ENCODE measurements around the gene DUSP8. TPM values are rescaled to one million over a fixed set of nuclear protein-coding genes. Genes with fewer than 3 reads are reported as not detected.

DUSP8 gene
- total RNA-seq, 2 experiments from 2014 or later = 83.9 to 91.2 TPM

DNA sequence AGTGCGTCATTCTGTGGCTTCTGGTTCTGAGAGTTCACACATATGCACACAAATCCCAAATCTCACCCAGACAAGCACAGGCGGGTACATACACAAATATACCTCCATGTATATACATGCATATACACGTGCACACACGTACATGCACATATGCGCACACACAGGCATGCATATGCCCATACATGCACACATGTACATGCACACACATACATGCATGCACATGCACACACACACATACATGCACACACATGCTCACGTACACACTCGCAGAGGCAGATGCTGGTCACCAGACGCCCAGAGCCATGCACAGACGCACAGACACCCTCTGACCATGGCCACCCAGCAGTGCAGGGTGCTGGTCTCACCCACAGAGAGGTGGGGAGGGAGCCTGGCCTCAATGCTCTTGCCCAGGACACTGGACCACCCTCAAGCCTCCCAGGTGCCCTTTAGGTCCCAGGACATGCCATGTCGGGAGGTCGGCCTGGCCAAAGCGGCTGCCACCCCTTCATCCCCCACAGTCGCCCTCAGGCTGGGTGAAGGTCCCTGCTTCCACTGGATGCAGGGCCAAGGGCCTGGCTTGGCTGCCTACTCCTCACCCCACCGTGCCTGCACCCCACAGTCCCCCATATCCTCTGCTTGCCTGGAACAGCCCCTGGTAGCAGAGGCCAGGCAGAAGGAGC, 9.5 kb downstream of the DUSP8 start:
- ATAC-seq (ENCODE audit: poor library complexity) = no peak
- Mint-ChIP-seq H3K27ac (peak overlapping the region; percentile 35), H3K36me3 (ENCODE audit: low read depth) (peaks cover 13% of the 10 kb centered on the region)

DNA sequence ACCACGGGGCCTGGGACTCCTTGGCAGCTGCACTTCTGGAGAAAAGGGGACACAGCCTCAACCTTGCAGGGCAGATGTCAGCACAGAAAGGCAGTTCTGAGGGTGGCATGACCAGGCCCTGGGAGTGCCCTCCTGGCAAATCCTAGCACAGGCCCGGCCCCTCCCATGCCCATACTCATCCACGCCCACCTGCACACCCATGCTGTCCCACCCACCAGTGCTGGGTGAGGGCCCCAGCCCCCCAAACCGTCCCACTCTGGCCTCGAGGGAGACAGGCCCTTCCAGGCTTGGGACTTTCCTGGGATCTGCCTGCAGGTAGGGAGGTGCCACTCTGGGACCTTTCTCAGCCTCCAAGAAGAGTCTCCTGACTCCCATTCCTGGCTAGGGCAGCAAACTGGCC, 10.1 kb downstream of the DUSP8 start:
- Histone ChIP-seq H3K4me1 (ENCODE audit: insufficient read depth, low read length) (no peaks in the 10 kb centered on the region), H3K27me3 (ENCODE audit: control insufficient read depth in 1 of 2, insufficient read depth in 2 of 2, low read length in 2 of 2) (no peaks in the 10 kb centered on the region), H3K9me3 (ENCODE audit: control insufficient read depth in 1 of 2, insufficient read depth in 1 of 2, low read length in 2 of 2) (no peaks in the 10 kb centered on the region), H3K36me3 (ENCODE audit: insufficient read depth, low read length) (peaks cover 7% of the 10 kb centered on the region), H3K4me3 (ENCODE audit: low read length) (no peak overlapping the region), H3K27ac (ENCODE audit: low read depth in 1 of 2, low read length in 2 of 2) (no peak overlapping the region)
- intact Hi-C loops (cut with DNase I, micrococcal nuclease) = no loop called here
- peak overlapping the region; percentile 66 for H3K27ac Mint-ChIP-seq
- ChIA-PET POLR2A (no interaction called here), CTCF (no interaction called here)
- H3K27me3 Mint-ChIP-seq = peaks cover 9% of the 10 kb centered on the region
- ATAC-seq (ENCODE audit: poor library complexity) (no peak), DNase-seq (no peak)
- no peak overlapping the region for H3K4me3 Mint-ChIP-seq
- peaks cover 15% of the 10 kb centered on the region for H3K36me3 Mint-ChIP-seq (ENCODE audit: low read depth)
- TF ChIP-seq, protein P1, sequence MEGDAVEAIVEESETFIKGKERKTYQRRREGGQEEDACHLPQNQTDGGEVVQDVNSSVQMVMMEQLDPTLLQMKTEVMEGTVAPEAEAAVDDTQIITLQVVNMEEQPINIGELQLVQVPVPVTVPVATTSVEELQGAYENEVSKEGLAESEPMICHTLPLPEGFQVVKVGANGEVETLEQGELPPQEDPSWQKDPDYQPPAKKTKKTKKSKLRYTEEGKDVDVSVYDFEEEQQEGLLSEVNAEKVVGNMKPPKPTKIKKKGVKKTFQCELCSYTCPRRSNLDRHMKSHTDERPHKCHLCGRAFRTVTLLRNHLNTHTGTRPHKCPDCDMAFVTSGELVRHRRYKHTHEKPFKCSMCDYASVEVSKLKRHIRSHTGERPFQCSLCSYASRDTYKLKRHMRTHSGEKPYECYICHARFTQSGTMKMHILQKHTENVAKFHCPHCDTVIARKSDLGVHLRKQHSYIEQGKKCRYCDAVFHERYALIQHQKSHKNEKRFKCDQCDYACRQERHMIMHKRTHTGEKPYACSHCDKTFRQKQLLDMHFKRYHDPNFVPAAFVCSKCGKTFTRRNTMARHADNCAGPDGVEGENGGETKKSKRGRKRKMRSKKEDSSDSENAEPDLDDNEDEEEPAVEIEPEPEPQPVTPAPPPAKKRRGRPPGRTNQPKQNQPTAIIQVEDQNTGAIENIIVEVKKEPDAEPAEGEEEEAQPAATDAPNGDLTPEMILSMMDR (IDR thresholded peaks at IDR 0.05) = no peak
- no peaks in the 10 kb centered on the region for H3K9me3 Mint-ChIP-seq
- H3K4me1 Mint-ChIP-seq (ENCODE audit: low read depth) = no peaks in the 10 kb centered on the region

More for the DNA sequence above, 9.5 kb downstream of the DUSP8 start:
- H3K4me3 ChIP-seq (ENCODE audit: low read length) = no peak overlapping the region
- peaks cover 8% of the 10 kb centered on the region for H3K27me3 Mint-ChIP-seq
- peak in 1 of 14 experiments; percentile 33 for DNase-seq
- H3K27ac ChIP-seq (ENCODE audit: low read depth in 1 of 2, low read length in 2 of 2) = no peak overlapping the region
- H3K27me3 ChIP-seq (ENCODE audit: control insufficient read depth in 1 of 2, insufficient read depth in 2 of 2, low read length in 2 of 2) = no peaks in the 10 kb centered on the region
- H3K4me3 Mint-ChIP-seq = peak overlapping the region; percentile 6
- no peaks in the 10 kb centered on the region for H3K9me3 ChIP-seq (ENCODE audit: control insufficient read depth in 1 of 2, insufficient read depth in 1 of 2, low read length in 2 of 2)
- POLR2A ChIA-PET = no interaction called here
- no peaks in the 10 kb centered on the region for H3K4me1 ChIP-seq (ENCODE audit: insufficient read depth, low read length)
- H3K36me3 ChIP-seq (ENCODE audit: insufficient read depth, low read length) = peaks cover 4% of the 10 kb centered on the region
- intact Hi-C loops (cut with DNase I, micrococcal nuclease) = no loop called here
- no peaks in the 10 kb centered on the region for H3K4me1 Mint-ChIP-seq (ENCODE audit: low read depth)
- no peaks in the 10 kb centered on the region for H3K9me3 Mint-ChIP-seq
- TF ChIP-seq, protein P1 (IDR thresholded peaks at IDR 0.05) = no peak
- CTCF ChIA-PET = no interaction called here

DNA sequence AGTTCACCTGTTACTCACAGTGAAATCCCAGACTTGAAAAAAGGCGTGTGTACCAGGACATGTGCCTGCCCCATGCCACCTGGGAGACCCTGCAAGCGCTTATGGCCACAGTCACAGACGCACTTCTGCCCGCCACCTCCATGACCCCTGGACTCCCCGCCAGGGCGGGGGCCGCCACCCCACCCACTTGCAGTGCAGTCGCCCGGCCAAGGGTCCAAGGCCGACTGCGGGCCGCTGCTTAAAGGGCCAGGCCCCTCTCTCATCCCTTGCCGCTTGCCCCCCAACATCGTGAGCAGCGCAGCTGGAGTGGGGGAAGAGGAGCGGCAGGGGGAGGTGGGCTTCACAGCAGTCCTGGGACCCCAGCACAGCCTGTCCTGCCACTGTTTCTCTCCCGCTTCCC, 10.8 kb downstream of the DUSP8 start:
- peak in 1 of 14 experiments; percentile 23 for DNase-seq
- H3K27ac Mint-ChIP-seq = peak overlapping the region; percentile 66
- ChIA-PET POLR2A (no interaction called here), CTCF (no interaction called here)
- H3K36me3 Mint-ChIP-seq (ENCODE audit: low read depth) = peaks cover 15% of the 10 kb centered on the region
- Histone ChIP-seq H3K27ac (ENCODE audit: low read depth in 1 of 2, low read length in 2 of 2) (no peak overlapping the region), H3K9me3 (ENCODE audit: control insufficient read depth in 1 of 2, insufficient read depth in 1 of 2, low read length in 2 of 2) (no peaks in the 10 kb centered on the region), H3K27me3 (ENCODE audit: control insufficient read depth in 1 of 2, insufficient read depth in 2 of 2, low read length in 2 of 2) (no peaks in the 10 kb centered on the region), H3K4me3 (ENCODE audit: low read length) (no peak overlapping the region), H3K36me3 (ENCODE audit: insufficient read depth, low read length) (peaks cover 7% of the 10 kb centered on the region), H3K4me1 (ENCODE audit: insufficient read depth, low read length) (no peaks in the 10 kb centered on the region)
- H3K27me3 Mint-ChIP-seq = peaks cover 9% of the 10 kb centered on the region
- TF ChIP-seq, protein P1 (IDR thresholded peaks at IDR 0.05) = no peak
- H3K4me1 Mint-ChIP-seq (ENCODE audit: low read depth) = no peaks in the 10 kb centered on the region
- no peak overlapping the region for H3K4me3 Mint-ChIP-seq
- ATAC-seq (ENCODE audit: poor library complexity) = no peak
- no peaks in the 10 kb centered on the region for H3K9me3 Mint-ChIP-seq
- intact Hi-C loops (cut with DNase I, micrococcal nuclease) = no loop called here
